ENCODE measurements around the gene CTIF. TPM values are rescaled to one million over a fixed set of nuclear protein-coding genes. Genes with fewer than 3 reads are reported as not detected.

The CTIF gene
- total RNA-seq, 1 donor from 2014 or later = 26.4 TPM

- Mint-ChIP-seq H3K27me3 (no peaks in the 10 kb centered on the region), H3K4me3 (ENCODE audit: low read depth) (no peak overlapping the region), H3K4me1 (ENCODE audit: low read depth) (peaks cover 5% of the 10 kb centered on the region), H3K36me3 (ENCODE audit: insufficient read depth) (no peaks in the 10 kb centered on the region), H3K27ac (no peak overlapping the region), H3K9me3 (ENCODE audit: low read depth) (peaks cover 7% of the 10 kb centered on the region)
- TF ChIP-seq CTCF (IDR thresholded peaks at IDR 0.05; ENCODE audit: unreplicated experiment) = peak; percentile 34
- no peak for DNase-seq (ENCODE audit: low spot score, unreplicated experiment)
Measured at GRCh38 chr18:48639772-48640432, 101.1 kb downstream of the CTIF start.

GRCh38 chr18:48640566-48641270, 101.9 kb downstream of the CTIF start:
- H3K27ac Mint-ChIP-seq = no peak overlapping the region
- peaks cover 7% of the 10 kb centered on the region for H3K9me3 Mint-ChIP-seq (ENCODE audit: low read depth)
- no peak for DNase-seq (ENCODE audit: low spot score, unreplicated experiment)
- peaks cover 3% of the 10 kb centered on the region for H3K4me1 Mint-ChIP-seq (ENCODE audit: low read depth)
- no peak for TF ChIP-seq CTCF (IDR thresholded peaks at IDR 0.05; ENCODE audit: unreplicated experiment)
- H3K27me3 Mint-ChIP-seq = no peaks in the 10 kb centered on the region
- no peaks in the 10 kb centered on the region for H3K36me3 Mint-ChIP-seq (ENCODE audit: insufficient read depth)
- H3K4me3 Mint-ChIP-seq (ENCODE audit: low read depth) = no peak overlapping the region

GRCh38 chr18:48641981-48642380, 103.2 kb downstream of the CTIF start:
- H3K27ac Mint-ChIP-seq = no peak overlapping the region
- H3K36me3 Mint-ChIP-seq (ENCODE audit: insufficient read depth) = no peaks in the 10 kb centered on the region
- no peaks in the 10 kb centered on the region for H3K27me3 Mint-ChIP-seq
- H3K9me3 Mint-ChIP-seq (ENCODE audit: low read depth) = peaks cover 7% of the 10 kb centered on the region
- peaks cover 3% of the 10 kb centered on the region for H3K4me1 Mint-ChIP-seq (ENCODE audit: low read depth)
- no peak for DNase-seq (ENCODE audit: low spot score, unreplicated experiment)
- no peak overlapping the region for H3K4me3 Mint-ChIP-seq (ENCODE audit: low read depth)
- no peak for TF ChIP-seq CTCF (IDR thresholded peaks at IDR 0.05; ENCODE audit: unreplicated experiment)

- Mint-ChIP-seq H3K4me1 (ENCODE audit: low read depth) (peaks cover 3% of the 10 kb centered on the region), H3K36me3 (ENCODE audit: insufficient read depth) (no peaks in the 10 kb centered on the region), H3K27me3 (no peaks in the 10 kb centered on the region), H3K27ac (no peak overlapping the region), H3K4me3 (ENCODE audit: low read depth) (no peak overlapping the region), H3K9me3 (ENCODE audit: low read depth) (peaks cover 7% of the 10 kb centered on the region)
- no peak for TF ChIP-seq CTCF (IDR thresholded peaks at IDR 0.05; ENCODE audit: unreplicated experiment)
- no peak for DNase-seq (ENCODE audit: low spot score, unreplicated experiment)
Measured at GRCh38 chr18:48642503-48642902, 103.7 kb downstream of the CTIF start.

- peaks cover 3% of the 10 kb centered on the region for H3K4me1 Mint-ChIP-seq (ENCODE audit: low read depth)
- no peaks in the 10 kb centered on the region for H3K27me3 Mint-ChIP-seq
- H3K4me3 Mint-ChIP-seq (ENCODE audit: low read depth) = no peak overlapping the region
- H3K27ac Mint-ChIP-seq = peak overlapping the region; percentile 29
- H3K36me3 Mint-ChIP-seq (ENCODE audit: insufficient read depth) = no peaks in the 10 kb centered on the region
- peaks cover 7% of the 10 kb centered on the region for H3K9me3 Mint-ChIP-seq (ENCODE audit: low read depth)
- TF ChIP-seq CTCF (IDR thresholded peaks at IDR 0.05; ENCODE audit: unreplicated experiment) = no peak
- no peak for DNase-seq (ENCODE audit: low spot score, unreplicated experiment)
Measured at GRCh38 chr18:48643262-48643661, 104.4 kb downstream of the CTIF start.
